VCaP (cell line): ENCODE data around the gene FNDC4.

ENCODE experiments used
- H3K27ac ChIP-seq: fragments of 450-650 bp; 2 replicates; pipeline ENCODE4 v1.5.1; 2017
- TF ChIP-seq, protein P1 (sequence below): fragments of 450-650 bp; conservative IDR thresholded peaks from 2 replicates; pipeline ENCODE4 v1.5.1; 2017; ENCODE audit warnings: mild to moderate bottlenecking, moderate library complexity

Gene FNDC4

DNA sequence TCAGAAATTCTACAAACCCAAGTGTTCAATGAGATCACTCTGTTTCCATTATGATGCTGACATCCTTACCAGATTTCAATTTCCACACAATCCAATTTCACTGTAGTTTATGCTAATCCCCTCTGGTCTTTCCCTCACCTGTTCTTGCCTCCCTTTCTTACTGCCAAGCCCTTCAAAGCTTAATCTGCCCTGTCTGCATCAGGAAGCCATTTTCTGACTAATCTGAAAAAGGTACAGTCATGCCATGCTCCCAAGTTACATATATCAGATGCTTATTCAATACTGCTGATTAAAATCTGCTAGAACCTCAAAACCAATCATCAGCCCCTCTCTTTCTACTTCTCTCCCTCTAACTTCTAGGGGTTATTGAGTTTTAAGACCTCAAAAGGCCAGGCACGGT, 43.9 kb downstream of the FNDC4 start:
- H3K27ac ChIP-seq = no peak overlapping the region
- TF ChIP-seq, protein P1, sequence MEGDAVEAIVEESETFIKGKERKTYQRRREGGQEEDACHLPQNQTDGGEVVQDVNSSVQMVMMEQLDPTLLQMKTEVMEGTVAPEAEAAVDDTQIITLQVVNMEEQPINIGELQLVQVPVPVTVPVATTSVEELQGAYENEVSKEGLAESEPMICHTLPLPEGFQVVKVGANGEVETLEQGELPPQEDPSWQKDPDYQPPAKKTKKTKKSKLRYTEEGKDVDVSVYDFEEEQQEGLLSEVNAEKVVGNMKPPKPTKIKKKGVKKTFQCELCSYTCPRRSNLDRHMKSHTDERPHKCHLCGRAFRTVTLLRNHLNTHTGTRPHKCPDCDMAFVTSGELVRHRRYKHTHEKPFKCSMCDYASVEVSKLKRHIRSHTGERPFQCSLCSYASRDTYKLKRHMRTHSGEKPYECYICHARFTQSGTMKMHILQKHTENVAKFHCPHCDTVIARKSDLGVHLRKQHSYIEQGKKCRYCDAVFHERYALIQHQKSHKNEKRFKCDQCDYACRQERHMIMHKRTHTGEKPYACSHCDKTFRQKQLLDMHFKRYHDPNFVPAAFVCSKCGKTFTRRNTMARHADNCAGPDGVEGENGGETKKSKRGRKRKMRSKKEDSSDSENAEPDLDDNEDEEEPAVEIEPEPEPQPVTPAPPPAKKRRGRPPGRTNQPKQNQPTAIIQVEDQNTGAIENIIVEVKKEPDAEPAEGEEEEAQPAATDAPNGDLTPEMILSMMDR = no peak

DNA sequence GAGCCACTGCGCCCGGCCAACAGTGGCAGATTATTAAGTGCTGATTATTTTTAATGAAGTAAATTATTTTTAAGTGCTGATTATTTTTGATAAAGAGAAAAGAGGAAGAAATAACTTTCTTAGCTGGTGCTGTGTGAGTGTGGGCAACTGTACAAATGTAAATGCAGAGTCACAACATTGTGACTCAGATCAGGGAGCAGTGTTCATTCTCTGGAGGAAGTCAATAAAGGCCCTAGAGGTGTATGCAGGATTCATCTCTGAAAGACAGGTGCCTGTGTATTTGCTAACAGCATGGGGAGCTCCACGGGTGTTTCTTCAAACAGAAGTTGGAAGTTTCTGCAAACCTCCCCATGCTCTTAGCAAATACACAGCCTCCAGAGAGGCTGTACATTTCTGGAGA, 46.6 kb downstream of the FNDC4 start:
- no peak overlapping the region for H3K27ac ChIP-seq
- TF ChIP-seq, protein P1 = no peak

DNA sequence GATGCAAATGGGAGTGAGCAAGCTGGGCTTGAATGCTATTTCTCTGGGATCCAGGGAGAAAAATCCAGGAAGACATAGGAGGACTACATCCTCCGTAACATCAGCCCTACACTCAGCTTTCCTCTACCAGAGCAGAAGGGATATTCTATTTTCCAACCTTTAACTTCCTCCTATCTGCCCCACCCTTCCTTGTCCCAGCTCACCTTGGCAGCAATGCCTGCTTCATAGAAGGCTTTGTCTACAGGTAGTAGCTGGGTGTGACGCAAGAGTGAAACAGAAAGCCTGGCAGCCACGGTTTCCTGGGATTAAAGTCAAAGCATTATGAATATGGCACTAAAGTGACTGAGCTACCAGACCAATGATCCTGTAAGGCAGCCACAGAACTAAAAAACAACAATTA, 48.9 kb downstream of the FNDC4 start:
- no peak overlapping the region for H3K27ac ChIP-seq
- TF ChIP-seq, protein P1 = no peak

DNA sequence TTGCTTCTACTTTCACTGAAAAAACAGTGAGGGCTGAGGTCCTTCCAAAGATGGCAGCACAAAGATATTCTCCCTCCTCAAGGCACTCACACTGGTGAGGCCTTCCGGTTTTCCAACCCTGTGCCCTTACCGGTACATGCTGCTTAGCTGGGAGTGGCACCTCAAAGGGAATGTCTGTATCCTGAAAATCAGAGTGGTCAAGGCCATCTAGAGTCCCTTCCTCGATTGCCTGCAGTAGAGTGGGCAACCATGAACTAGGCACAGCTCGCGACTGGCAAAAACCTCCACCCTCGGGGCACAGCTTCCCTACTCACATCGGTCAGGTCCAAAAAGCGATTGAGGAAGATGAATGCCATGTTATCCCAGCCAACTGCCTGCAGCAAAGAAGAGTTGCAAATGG, 49.4 kb downstream of the FNDC4 start:
- H3K27ac ChIP-seq = no peak overlapping the region
- TF ChIP-seq, protein P1 = no peak

DNA sequence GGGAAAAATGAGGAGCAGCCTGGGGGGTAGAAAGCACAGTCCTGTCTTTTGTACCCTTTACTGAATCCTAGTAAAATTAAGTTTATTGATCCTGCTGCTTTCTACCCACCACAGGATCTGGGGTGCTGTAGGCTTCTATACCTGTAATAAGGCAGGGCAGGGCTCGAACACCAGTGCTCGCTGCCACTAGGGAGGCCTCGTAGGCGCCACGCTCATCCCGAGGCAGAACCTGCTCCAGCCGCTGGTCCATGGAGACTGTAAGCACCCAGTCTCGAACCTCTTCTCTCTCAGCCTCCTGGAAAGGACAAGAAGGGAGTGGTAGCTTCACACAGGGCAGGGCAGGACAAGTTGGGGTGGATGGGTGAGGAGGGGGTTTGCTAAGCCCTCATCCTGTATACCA, 49.8 kb downstream of the FNDC4 start:
- H3K27ac ChIP-seq = no peak overlapping the region
- TF ChIP-seq, protein P1 = no peak

DNA sequence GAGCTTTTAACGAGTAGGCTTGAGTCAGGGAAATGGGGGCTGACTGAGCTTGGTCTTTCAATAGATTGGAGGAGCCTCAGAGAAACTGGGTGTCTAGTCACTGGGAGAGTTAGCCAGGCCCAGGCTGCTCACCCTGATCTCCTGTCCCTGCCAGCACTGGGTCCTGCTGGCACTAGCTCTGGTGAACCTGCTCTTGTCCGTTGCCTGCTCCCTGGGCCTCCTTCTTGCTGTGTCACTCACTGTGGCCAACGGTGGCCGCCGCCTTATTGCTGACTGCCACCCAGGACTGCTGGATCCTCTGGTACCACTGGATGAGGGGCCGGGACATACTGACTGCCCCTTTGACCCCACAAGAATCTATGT, 52.1 kb downstream of the FNDC4 start:
- H3K27ac ChIP-seq = peak overlapping the region; percentile 72
- TF ChIP-seq, protein P1 = no peak

DNA sequence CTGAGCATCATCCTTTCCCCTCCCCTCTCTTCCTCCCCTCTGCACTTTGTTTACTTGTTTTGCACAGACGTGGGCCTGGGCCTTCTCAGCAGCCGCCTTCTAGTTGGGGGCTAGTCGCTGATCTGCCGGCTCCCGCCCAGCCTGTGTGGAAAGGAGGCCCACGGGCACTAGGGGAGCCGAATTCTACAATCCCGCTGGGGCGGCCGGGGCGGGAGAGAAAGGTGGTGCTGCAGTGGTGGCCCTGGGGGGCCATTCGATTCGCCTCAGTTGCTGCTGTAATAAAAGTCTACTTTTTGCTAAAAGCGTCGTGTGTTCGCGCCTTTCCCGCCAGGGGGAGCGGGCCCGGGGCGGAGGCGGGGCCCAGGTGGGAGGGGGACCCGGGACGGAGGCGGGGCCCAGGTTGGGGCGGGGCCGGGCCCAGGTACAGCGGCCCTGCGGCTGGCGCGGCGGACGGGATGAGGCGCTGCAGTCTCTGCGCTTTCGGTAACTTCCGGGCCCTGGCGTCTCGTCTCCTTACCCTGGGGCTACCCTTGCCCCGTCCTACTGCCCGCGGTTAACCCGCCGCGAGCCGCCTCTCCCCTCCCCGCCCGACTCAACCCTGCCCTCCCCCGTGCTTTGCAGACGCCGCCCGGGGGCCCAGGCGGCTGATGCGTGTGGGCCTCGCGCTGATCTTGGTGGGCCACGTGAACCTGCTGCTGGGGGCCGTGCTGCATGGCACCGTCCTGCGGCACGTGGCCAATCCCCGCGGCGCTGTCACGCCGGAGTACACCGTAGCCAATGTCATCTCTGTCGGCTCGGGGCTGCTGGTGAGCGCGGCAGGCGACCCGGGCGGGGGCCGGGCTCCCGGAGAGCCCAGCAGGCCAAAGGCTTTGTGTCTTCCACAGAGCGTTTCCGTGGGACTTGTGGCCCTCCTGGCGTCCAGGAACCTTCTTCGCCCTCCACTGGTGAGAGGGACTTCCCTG, 52.8 kb downstream of the FNDC4 start, which contains the start of gene KRTCAP3:
TSS of gene KRTCAP3 (plus strand) at position 424 of the 962 bp plus-strand sequence. CDS start at position 456, 32 bp downstream.
- H3K27ac ChIP-seq = peak within 1 kb of the TSS; percentile 72

More for the DNA sequence above, 52.8 kb downstream of the FNDC4 start, which contains the start of gene KRTCAP3:
- TF ChIP-seq, protein P1 = peak; percentile 81
